Spleen (tissue), 11 donors: ENCODE measurements around the gene HAUS7. TPM values are rescaled to one million over a fixed set of nuclear protein-coding genes. Genes with fewer than 3 reads are reported as not detected.
"Not testable (repeated sequence)": the region's sequence is repeated elsewhere in the genome, so short reads cannot be mapped to it uniquely, and the experiment has no call there.

ENCODE experiments used
- DNase-seq: peaks from one replicate; pipeline ENCODE4 v3.0.0-alpha.2; 2020
- H3K27ac ChIP-seq, 8 donors: fragments of 200-600 bp; sonication (generic) in 7 of 8; 1 replicate in 4 of 8; 2 replicates in 4 of 8; pipeline versions ENCODE4 v1.5.0 to v1.8.0; 2016 to 2021; ENCODE audit warnings: inconsistent platforms in 4 of 8, mild to moderate bottlenecking in 4 of 8, moderate library complexity in 1 of 8
- H3K27me3 ChIP-seq, 7 donors: fragments of 200-600 bp; sonication (generic) in 6 of 7; replicated peaks in 1 of 7; 1 replicate in 4 of 7; 2 replicates in 3 of 7; pipeline versions ENCODE4 v1.5.0 to v1.8.0; 2016 to 2021; ENCODE audit warnings: inconsistent platforms in 3 of 7, mild to moderate bottlenecking in 1 of 7
- H3K36me3 ChIP-seq, 6 donors: fragments of 200-600 bp; sonication (generic) in 5 of 6; 1 replicate in 4 of 6; 2 replicates in 2 of 6; pipeline versions ENCODE4 v1.5.0 to v1.8.0; 2016 to 2021; ENCODE audit warnings: inconsistent platforms in 2 of 6
- H3K4me1 ChIP-seq, 6 donors: fragments of 200-600 bp; sonication (generic) in 5 of 6; 1 replicate in 3 of 6; 2 replicates in 3 of 6; pipeline versions ENCODE4 v1.5.0 to v1.8.0; 2016 to 2021; ENCODE audit warnings: inconsistent platforms in 3 of 6
- H3K4me3 ChIP-seq, 8 donors: fragments of 200-600 bp; sonication (generic) in 7 of 8; 1 replicate in 4 of 8; 2 replicates in 4 of 8; pipeline versions ENCODE4 v1.5.0 to v1.8.0; 2016 to 2021; ENCODE audit warnings: inconsistent platforms in 4 of 8, mild to moderate bottlenecking in 4 of 8, moderate library complexity in 2 of 8
- H3K9me3 ChIP-seq, 8 donors: fragments of 200-600 bp; sonication (generic) in 7 of 8; 1 replicate in 4 of 8; 2 replicates in 4 of 8; pipeline versions ENCODE4 v1.5.0 to v1.8.0; 2016 to 2021; ENCODE audit warnings: inconsistent platforms in 4 of 8
- POLR2A ChIP-seq, 3 donors: fragments of 450-650 bp; IDR thresholded peaks; one replicate each; pipeline ENCODE4 v1.5.1; 2017; ENCODE audit warnings: antibody characterized with exemption in 3 of 3, mild to moderate bottlenecking in 1 of 3
- POLR2AphosphoS5 ChIP-seq, 3 donors: sonication (generic); formaldehyde crosslinking; IDR thresholded peaks; one replicate each; pipeline ENCODE4 v1.5.1; 2017; ENCODE audit warnings: antibody characterized with exemption in 3 of 3
- WGBS, 5 donors: extraction: QIAGEN DNeasy Blood & Tissue Kit in 3 of 5; methylation state at CpG; one replicate each; pipeline versions ENCODE4 v1.1.5 to v1.1.7; 2013 to 2018; 5-methylcytosine and 5-hydroxymethylcytosine counted together
- intact Hi-C: fragments of 100-400 bp; cut with DNase I; formaldehyde crosslinking; loops from one replicate; pipeline ENCODE4 v1.15.0; 2023; ENCODE audit warnings: low total_unique reads
- polyA plus RNA-seq, 3 donors: library from polyadenylated mRNA; stranded (reverse); fragments of 200-250 nt; gene quantifications; one replicate each; pipeline ENCODE4 v1.2.1, GENCODE V29; 2013
- total RNA-seq, 7 donors: library from RNA; depleted of rRNA in 3 of 7; stranded (reverse); fragments of >200 nt in 3 of 7; fragmentation: NEBNext Ultra II Directional in 4 of 7; extraction: Animal tissue kit (Norgen Biotek cat#: 25700) in 4 of 7; gene quantifications; one replicate each; pipeline versions ENCODE4 v1.1.0 to v1.2.1, GENCODE V29; 2016 to 2021
- TF ChIP-seq, protein P1 (sequence below), 11 experiments: fragments of 200-600 bp in 7 of 11; fragments of 450-650 bp in 4 of 11; sonication (generic) in 4 of 11; IDR thresholded peaks in 8 of 11; conservative IDR thresholded peaks in 3 of 11; 1 replicate in 7 of 11; 2 replicates in 4 of 11; pipeline versions ENCODE4 v1.4.0 to v1.8.0; 2016 to 2021; ENCODE audit warnings: antibody characterized with exemption in 11 of 11, inconsistent platforms in 4 of 11, mild to moderate bottlenecking in 1 of 11
- donor health status: healthy with polysubstance abuse.
- donor health status: DM: no; HTN: no; CAD: no; lungs with moderate emphysema.
- donor health status: DM: no; HTN: no; CAD: no.
- donor health status: Bipolar disorder and iron deficiency.
- donor health status: healthy.
- donor health status: DM: no; HTN: no; CAD: no.
- donor health status: DM: yes; HTN: yes; CAD: no.

The HAUS7 gene
- total and polyA plus RNA-seq, 10 donors = 23.6 to 83.7 (median 34.5) TPM

DNA sequence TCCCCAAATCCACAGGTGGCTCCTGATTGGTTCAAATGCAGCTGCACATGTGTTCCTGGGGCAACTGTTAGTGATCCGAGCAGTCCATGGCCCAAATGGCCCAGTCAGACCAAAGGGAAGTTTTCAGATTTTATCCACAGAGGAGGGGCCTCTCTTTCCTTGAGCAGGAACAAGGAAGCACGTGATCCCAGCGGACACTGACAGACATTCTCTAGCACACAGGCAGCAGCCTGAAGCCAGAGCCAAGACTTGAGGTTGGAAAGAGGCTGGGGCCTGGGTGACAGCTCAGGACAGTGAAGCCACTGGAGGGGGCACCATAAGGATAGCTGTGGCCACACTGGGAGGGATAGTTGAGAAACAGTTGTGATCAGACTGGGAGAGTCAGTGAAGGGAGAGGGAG lies 62.6 kb downstream of the HAUS7 start:
- H3K4me3 ChIP-seq = no peak overlapping the region
- TF ChIP-seq POLR2AphosphoS5 (IDR thresholded peaks at IDR 0.05) (no peak), POLR2A (IDR thresholded peaks at IDR 0.05) (no peak)
- TF ChIP-seq, protein P1, sequence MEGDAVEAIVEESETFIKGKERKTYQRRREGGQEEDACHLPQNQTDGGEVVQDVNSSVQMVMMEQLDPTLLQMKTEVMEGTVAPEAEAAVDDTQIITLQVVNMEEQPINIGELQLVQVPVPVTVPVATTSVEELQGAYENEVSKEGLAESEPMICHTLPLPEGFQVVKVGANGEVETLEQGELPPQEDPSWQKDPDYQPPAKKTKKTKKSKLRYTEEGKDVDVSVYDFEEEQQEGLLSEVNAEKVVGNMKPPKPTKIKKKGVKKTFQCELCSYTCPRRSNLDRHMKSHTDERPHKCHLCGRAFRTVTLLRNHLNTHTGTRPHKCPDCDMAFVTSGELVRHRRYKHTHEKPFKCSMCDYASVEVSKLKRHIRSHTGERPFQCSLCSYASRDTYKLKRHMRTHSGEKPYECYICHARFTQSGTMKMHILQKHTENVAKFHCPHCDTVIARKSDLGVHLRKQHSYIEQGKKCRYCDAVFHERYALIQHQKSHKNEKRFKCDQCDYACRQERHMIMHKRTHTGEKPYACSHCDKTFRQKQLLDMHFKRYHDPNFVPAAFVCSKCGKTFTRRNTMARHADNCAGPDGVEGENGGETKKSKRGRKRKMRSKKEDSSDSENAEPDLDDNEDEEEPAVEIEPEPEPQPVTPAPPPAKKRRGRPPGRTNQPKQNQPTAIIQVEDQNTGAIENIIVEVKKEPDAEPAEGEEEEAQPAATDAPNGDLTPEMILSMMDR (IDR thresholded peaks at IDR 0.05 in 8 of 11, conservative IDR thresholded peaks at IDR 0.05 in 3 of 11) = no peak
- no peaks in the 10 kb centered on the region for H3K9me3 ChIP-seq
- H3K27me3 ChIP-seq = no peaks in the 10 kb centered on the region
- WGBS, 5 donors = 57 to 100% (median 81%) methylated on average over 3 of the region's 3 CpGs; no CpG with 5 or more reads in 1 of the 5 donors
- H3K36me3 ChIP-seq = no peaks in the 10 kb centered on the region
- intact Hi-C loops = no loop called here
- no peak overlapping the region for H3K27ac ChIP-seq
- H3K4me1 ChIP-seq = peaks cover 0 to 20% (median 11%) of the 10 kb centered on the region in 6 donors
- peak; percentile 41 for DNase-seq

DNA sequence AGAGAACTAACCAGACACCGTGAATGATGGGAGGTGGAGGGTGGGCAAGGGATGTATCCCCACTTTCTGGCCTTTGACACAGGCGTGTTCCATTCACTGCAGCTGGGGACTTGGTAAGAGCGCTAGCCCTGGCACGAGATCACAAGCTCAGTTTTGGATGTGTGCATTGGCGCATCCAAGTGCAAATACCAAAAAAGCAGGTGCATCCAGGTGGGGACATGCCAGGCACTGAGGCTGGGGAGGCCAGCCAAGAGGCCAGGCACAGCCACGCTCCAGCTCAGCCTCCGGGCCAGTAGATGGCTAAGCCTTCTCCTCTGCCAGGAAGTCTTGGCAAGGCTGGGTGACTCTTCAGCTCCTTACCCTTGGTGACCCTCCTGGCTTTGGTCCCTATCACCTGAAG lies 63.5 kb downstream of the HAUS7 start:
- intact Hi-C loops = no loop called here
- H3K4me3 ChIP-seq = no peak overlapping the region
- TF ChIP-seq, protein P1 (IDR thresholded peaks at IDR 0.05 in 8 of 11, conservative IDR thresholded peaks at IDR 0.05 in 3 of 11) = no peak
- TF ChIP-seq POLR2AphosphoS5 (IDR thresholded peaks at IDR 0.05) (no peak), POLR2A (IDR thresholded peaks at IDR 0.05) (no peak)
- peak; percentile 51 for DNase-seq
- WGBS, 5 donors = 83 to 100% (median 91%) methylated on average over 1 to 7 of the region's 7 CpGs
- peaks cover 0 to 11% (median 3%) of the 10 kb centered on the region in 6 donors for H3K4me1 ChIP-seq
- H3K9me3 ChIP-seq = no peaks in the 10 kb centered on the region
- H3K27me3 ChIP-seq = no peaks in the 10 kb centered on the region
- no peaks in the 10 kb centered on the region for H3K36me3 ChIP-seq
- H3K27ac ChIP-seq = no peak overlapping the region

DNA sequence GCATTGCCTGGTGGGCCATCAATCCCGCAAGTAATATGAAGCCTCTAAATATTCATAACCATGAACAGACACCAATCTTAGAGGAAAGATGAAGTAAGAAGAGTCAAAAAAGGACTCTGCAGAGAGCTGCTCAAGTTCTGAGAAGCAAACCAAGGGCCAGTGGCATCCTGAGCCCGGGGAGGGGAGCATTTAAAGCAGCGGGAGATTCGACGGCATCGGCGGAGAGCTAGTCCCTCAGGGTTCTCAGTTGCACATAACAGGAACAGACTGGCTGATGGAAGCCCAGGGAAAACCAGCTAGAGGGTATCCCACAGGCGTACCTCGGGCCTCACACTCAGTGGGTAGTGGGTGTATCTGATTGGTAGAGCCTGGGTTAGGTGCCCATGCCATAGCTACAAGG lies 64.4 kb downstream of the HAUS7 start:
- DNase-seq = peak; percentile 23
- intact Hi-C loops = no loop called here
- 89 to 94% (median 91%) methylated on average over 9 of the region's 9 CpGs for WGBS, 5 donors
- H3K4me3 ChIP-seq = no peak overlapping the region
- peaks cover 0 to 3% (median 0%) of the 10 kb centered on the region in 8 donors for H3K9me3 ChIP-seq
- no peak overlapping the region for H3K27ac ChIP-seq
- TF ChIP-seq POLR2A (IDR thresholded peaks at IDR 0.05) = no peak
- TF ChIP-seq, protein P1 (IDR thresholded peaks at IDR 0.05 in 8 of 11, conservative IDR thresholded peaks at IDR 0.05 in 3 of 11) = no peak
- no peaks in the 10 kb centered on the region for H3K27me3 ChIP-seq
- no peaks in the 10 kb centered on the region for H3K36me3 ChIP-seq
- H3K4me1 ChIP-seq = peaks cover 0 to 2% (median 0%) of the 10 kb centered on the region in 6 donors

DNA sequence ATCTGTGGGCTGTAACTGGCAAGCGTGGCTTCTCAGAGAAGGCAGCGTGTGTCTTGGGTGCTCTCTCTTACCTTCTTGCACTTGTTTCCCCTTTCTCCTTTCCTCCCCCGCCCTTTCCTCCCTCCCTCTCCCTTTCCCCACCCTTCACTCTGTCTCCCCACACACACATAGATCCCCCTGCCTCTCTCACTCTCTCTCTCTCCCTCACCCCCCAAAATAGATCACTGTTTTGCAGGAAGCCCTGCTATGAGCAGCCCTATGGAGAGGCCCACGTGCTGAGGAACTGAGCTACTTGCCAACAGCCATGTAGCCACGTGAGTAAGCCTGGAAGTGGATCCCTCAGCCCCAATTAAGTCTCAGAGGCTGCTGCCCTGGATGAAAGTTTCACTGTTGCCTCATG lies 65.0 kb downstream of the HAUS7 start:
- Histone ChIP-seq H3K36me3 (no peaks in the 10 kb centered on the region), H3K4me1 (no peaks in the 10 kb centered on the region), H3K9me3 (peaks cover 0 to 3% (median 0%) of the 10 kb centered on the region in 8 donors), H3K4me3 (no peak overlapping the region), H3K27me3 (no peaks in the 10 kb centered on the region), H3K27ac (no peak overlapping the region)
- peak; percentile 13 for DNase-seq
- TF ChIP-seq, protein P1 (IDR thresholded peaks at IDR 0.05 in 8 of 11, conservative IDR thresholded peaks at IDR 0.05 in 3 of 11) = no peak
- TF ChIP-seq POLR2A (IDR thresholded peaks at IDR 0.05) = no peak
- no peak for TF ChIP-seq POLR2AphosphoS5 (IDR thresholded peaks at IDR 0.05)
- intact Hi-C loops = no loop called here
- 13 to 30% (median 23%) methylated on average over 4 to 5 of the region's 5 CpGs for WGBS, 5 donors

DNA sequence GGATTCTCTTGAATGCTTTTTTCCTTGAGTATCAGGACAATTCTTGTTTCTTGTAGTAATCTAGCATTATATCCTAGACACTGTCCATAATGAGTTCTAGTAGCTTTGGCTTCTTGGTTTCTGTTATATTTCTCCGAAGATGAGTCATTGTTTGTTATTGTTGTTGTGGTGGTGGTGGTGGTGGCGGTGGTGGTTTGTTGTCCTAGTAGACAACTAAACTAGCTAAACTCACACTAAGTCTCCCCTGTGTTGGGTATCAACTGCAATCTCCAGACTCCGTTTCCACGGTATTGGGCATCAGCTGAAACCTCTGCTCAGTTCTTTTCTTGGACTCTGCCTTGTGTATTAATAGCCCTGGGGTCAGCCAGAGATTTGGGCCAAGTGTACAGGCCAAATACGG lies 66.0 kb downstream of the HAUS7 start:
- H3K9me3 ChIP-seq, H3K27ac ChIP-seq, H3K36me3 ChIP-seq, H3K4me1 ChIP-seq, intact Hi-C loops, H3K4me3 ChIP-seq, H3K27me3 ChIP-seq: not testable (repeated sequence)
- 64 to 94% (median 88%) methylated on average over 4 to 5 of the region's 5 CpGs for WGBS, 5 donors
- peak; percentile 4 for DNase-seq
